Nephron (organoid): ENCODE measurements around the gene ADIPOQ.
A peak's percentile ranks its signal among the peaks of the same experiment; 100 is the strongest.
"Not testable (repeated sequence)": the region's sequence is repeated elsewhere in the genome, so short reads cannot be mapped to it uniquely, and the experiment has no call there.

Source experiments
- H3K27ac Mint-ChIP-seq, 3 experiments: 2 replicates each; pipeline ENCODE4 v1.8.0; 2020; ENCODE audit warnings: mixed read lengths in 3 of 3, mild to moderate bottlenecking in 2 of 3, moderate library complexity in 1 of 3
- H3K27me3 Mint-ChIP-seq: 2 replicates; pipeline ENCODE4 v1.8.0; 2021; ENCODE audit warnings: low read depth, mild to moderate bottlenecking, moderate library complexity, mixed read lengths
- H3K36me3 Mint-ChIP-seq: 2 replicates; pipeline ENCODE4 v1.8.0; 2020; ENCODE audit warnings: low read depth, mixed read lengths
- H3K4me1 Mint-ChIP-seq: 2 replicates; pipeline ENCODE4 v1.8.0; 2020; ENCODE audit warnings: mixed read lengths
- H3K4me3 Mint-ChIP-seq, 3 experiments: 2 replicates each; pipeline ENCODE4 v1.8.0; 2020; ENCODE audit warnings: mild to moderate bottlenecking in 3 of 3, mixed read lengths in 3 of 3, moderate library complexity in 2 of 3
- H3K9me3 Mint-ChIP-seq: 2 replicates; pipeline ENCODE4 v1.8.0; 2020; ENCODE audit warnings: mixed read lengths
- TF ChIP-seq, protein P1 (sequence below), 3 experiments: fragments of 200-600 bp; sonication (generic); IDR thresholded peaks; one replicate each; pipeline ENCODE4 v1.5.0; 2021; ENCODE audit warnings: antibody characterized with exemption in 3 of 3; ENCODE audit not compliant: unreplicated experiment in 3 of 3

ADIPOQ gene

DNA sequence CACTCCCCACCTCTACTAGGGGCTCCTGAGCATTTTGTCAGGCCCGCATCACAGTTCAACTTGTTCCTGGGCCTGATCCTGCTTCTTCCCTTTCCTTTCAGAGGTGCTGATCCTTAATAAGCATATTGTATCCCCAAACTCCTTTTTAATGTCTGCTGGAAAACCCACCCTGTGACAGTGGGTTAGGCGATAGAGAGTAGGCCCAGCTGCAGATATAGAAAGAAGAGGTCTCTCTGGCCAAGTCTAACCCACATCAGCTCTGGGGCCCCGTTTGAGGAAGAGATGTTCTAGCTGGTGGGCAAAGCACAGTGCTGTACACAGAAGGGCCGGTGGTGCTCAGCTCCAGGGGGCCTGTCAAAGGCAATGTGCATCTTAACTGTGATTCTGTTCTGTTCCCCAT is 53.5 kb downstream of the ADIPOQ start:
- peak overlapping the region; percentile 16 to 69 (median 61) for H3K27ac Mint-ChIP-seq
- TF ChIP-seq, protein P1, sequence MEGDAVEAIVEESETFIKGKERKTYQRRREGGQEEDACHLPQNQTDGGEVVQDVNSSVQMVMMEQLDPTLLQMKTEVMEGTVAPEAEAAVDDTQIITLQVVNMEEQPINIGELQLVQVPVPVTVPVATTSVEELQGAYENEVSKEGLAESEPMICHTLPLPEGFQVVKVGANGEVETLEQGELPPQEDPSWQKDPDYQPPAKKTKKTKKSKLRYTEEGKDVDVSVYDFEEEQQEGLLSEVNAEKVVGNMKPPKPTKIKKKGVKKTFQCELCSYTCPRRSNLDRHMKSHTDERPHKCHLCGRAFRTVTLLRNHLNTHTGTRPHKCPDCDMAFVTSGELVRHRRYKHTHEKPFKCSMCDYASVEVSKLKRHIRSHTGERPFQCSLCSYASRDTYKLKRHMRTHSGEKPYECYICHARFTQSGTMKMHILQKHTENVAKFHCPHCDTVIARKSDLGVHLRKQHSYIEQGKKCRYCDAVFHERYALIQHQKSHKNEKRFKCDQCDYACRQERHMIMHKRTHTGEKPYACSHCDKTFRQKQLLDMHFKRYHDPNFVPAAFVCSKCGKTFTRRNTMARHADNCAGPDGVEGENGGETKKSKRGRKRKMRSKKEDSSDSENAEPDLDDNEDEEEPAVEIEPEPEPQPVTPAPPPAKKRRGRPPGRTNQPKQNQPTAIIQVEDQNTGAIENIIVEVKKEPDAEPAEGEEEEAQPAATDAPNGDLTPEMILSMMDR (IDR thresholded peaks at IDR 0.05; ENCODE audit: unreplicated experiment in 3 of 3) = no peak
- peaks cover 16% of the 10 kb centered on the region for H3K4me1 Mint-ChIP-seq
- peaks cover 6% of the 10 kb centered on the region for H3K27me3 Mint-ChIP-seq
- no peaks in the 10 kb centered on the region for H3K36me3 Mint-ChIP-seq
- H3K9me3 Mint-ChIP-seq = no peaks in the 10 kb centered on the region
- H3K4me3 Mint-ChIP-seq = no peak overlapping the region

GRCh38 chr3:186896875-186897274 is 54.4 kb downstream of the ADIPOQ start:
- Mint-ChIP-seq H3K27ac (peak overlapping the region; percentile 61 to 83 (median 69)), H3K4me3 (no peak overlapping the region), H3K9me3 (no peaks in the 10 kb centered on the region), H3K4me1 (peaks cover 16% of the 10 kb centered on the region), H3K27me3 (peaks cover 6% of the 10 kb centered on the region), H3K36me3 (no peaks in the 10 kb centered on the region)
- TF ChIP-seq, protein P1 (IDR thresholded peaks at IDR 0.05; ENCODE audit: unreplicated experiment in 3 of 3) = no peak

DNA sequence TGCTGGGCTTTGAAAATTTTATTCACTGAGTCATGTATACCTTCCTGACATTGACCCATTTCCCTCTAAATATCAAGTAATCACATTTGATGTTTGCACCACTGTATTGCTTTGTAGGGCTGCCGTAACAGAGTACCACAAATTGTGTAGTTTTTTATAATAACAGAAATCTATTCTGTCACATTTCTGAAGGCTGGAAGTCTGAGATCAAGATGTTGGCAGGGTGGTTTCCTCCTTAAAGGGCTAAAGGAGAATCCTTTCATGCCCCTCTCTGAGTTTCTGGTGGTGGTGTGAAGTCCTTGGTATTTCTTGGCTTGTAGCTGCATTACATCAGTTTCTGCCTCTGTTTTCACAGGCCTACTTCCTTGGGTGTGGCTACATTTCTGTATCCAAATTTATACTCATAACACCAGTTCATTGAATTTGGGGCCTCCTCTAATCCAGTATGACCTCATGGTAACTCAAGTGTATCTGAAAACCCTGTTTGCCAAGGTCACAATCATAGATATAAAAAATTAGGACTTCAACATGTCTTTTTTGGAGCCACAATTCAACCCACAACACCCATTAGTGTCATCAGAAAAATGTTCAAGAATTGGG is 58.7 kb downstream of the ADIPOQ start:
- TF ChIP-seq, protein P1 (IDR thresholded peaks at IDR 0.05; ENCODE audit: unreplicated experiment in 3 of 3) = no peak
- H3K27ac Mint-ChIP-seq = no peak overlapping the region
- H3K9me3 Mint-ChIP-seq = peaks cover 18% of the 10 kb centered on the region
- no peak overlapping the region for H3K4me3 Mint-ChIP-seq
- H3K4me1 Mint-ChIP-seq = peaks cover 18% of the 10 kb centered on the region
- H3K27me3 Mint-ChIP-seq = no peaks in the 10 kb centered on the region
- no peaks in the 10 kb centered on the region for H3K36me3 Mint-ChIP-seq

GRCh38 chr3:186902154-186902553 is 59.6 kb downstream of the ADIPOQ start:
- H3K9me3 Mint-ChIP-seq = peaks cover 24% of the 10 kb centered on the region
- peaks cover 8% of the 10 kb centered on the region for H3K4me1 Mint-ChIP-seq
- no peak overlapping the region for H3K4me3 Mint-ChIP-seq
- peaks cover 6% of the 10 kb centered on the region for H3K36me3 Mint-ChIP-seq
- no peaks in the 10 kb centered on the region for H3K27me3 Mint-ChIP-seq
- TF ChIP-seq, protein P1 (IDR thresholded peaks at IDR 0.05; ENCODE audit: unreplicated experiment in 3 of 3) = no peak
- H3K27ac Mint-ChIP-seq = no peak overlapping the region

DNA sequence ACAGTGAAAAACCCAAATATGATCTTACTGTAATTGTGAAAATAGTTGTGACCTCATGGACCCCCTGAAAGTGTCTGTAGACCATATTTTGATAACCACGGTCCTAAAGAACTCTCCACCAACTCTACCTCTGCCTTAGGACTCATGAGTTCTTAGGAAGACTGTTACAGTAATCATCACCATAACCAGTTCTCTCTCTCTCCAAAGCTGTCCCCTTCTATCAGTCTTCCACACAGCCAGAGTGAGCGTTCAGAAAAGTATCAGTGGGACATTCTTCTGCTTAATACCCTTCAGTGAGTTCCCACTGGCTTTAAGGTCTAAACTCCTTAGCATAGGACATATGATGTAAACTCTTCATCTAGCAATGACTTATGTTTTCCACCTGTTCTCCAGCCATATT is 60.2 kb downstream of the ADIPOQ start:
- Mint-ChIP-seq H3K27me3 (no peaks in the 10 kb centered on the region), H3K4me3 (no peak overlapping the region), H3K27ac (no peak overlapping the region), H3K4me1 (peaks cover 4% of the 10 kb centered on the region), H3K9me3 (peaks cover 25% of the 10 kb centered on the region), H3K36me3 (peaks cover 6% of the 10 kb centered on the region)
- TF ChIP-seq, protein P1 (IDR thresholded peaks at IDR 0.05; ENCODE audit: unreplicated experiment in 3 of 3) = no peak

GRCh38 chr3:186903676-186904075 is 61.2 kb downstream of the ADIPOQ start:
- H3K27ac Mint-ChIP-seq, H3K4me3 Mint-ChIP-seq, H3K36me3 Mint-ChIP-seq, H3K4me1 Mint-ChIP-seq, H3K27me3 Mint-ChIP-seq: not testable (repeated sequence)
- peaks cover 27% of the 10 kb centered on the region for H3K9me3 Mint-ChIP-seq

- H3K27ac Mint-ChIP-seq, H3K36me3 Mint-ChIP-seq, H3K4me1 Mint-ChIP-seq, H3K27me3 Mint-ChIP-seq, H3K4me3 Mint-ChIP-seq: not testable (repeated sequence)
- peaks cover 27% of the 10 kb centered on the region for H3K9me3 Mint-ChIP-seq
Observed at GRCh38 chr3:186907075-186907474, 64.6 kb downstream of the ADIPOQ start.
